HG03442 (cell line): ENCODE results near the gene SCLY.
A peak's percentile ranks its signal among the peaks of the same experiment; 100 is the strongest.
"Not testable (repeated sequence)": the region's sequence is repeated elsewhere in the genome, so short reads cannot be mapped to it uniquely, and the experiment has no call there.

Source experiments
- ATAC-seq: cut with Tn5 transposase; IDR thresholded peaks from one replicate; pipeline ENCODE4 v1.9.1; 2021; ENCODE audit warnings: mild to moderate bottlenecking, moderate library complexity; ENCODE audit not compliant: unreplicated experiment

SCLY gene

GRCh38 chr2:238039151-238039550 lies 21.6 kb upstream of the SCLY start:
- no peak for ATAC-seq

- no peak for ATAC-seq
Measured at GRCh38 chr2:238039985-238040384, 20.8 kb upstream of the SCLY start.

- no peak for ATAC-seq
Measured at GRCh38 chr2:238040918-238041317, 19.9 kb upstream of the SCLY start.

- ATAC-seq, result no peak
Measured at GRCh38 chr2:238042090-238042489, 18.7 kb upstream of the SCLY start.

GRCh38 chr2:238042849-238043584 lies 17.8 kb upstream of the SCLY start:
- no peak for ATAC-seq

GRCh38 chr2:238043851-238044250 lies 16.9 kb upstream of the SCLY start:
- no peak for ATAC-seq

- ATAC-seq, result no peak
Measured at GRCh38 chr2:238045575-238045974, 15.2 kb upstream of the SCLY start.

- no peak for ATAC-seq
Measured at GRCh38 chr2:238046725-238047270, 14.0 kb upstream of the SCLY start.

GRCh38 chr2:238053191-238053776 lies 7.5 kb upstream of the SCLY start:
- no peak for ATAC-seq

- ATAC-seq, result no peak
Measured at GRCh38 chr2:238055841-238056240, 5.0 kb upstream of the SCLY start.

- ATAC-seq, result not testable (repeated sequence)
Measured at GRCh38 chr2:238057696-238058575, 2.9 kb upstream of the SCLY start.

GRCh38 chr2:238059505-238059904 lies 1.3 kb upstream of the SCLY start:
- no peak for ATAC-seq

- no peak for ATAC-seq
Measured at GRCh38 chr2:238060096-238060541, 682 bp upstream of the SCLY start.

GRCh38 chr2:238061315-238062202 lies 758 bp downstream of the SCLY start:
- ATAC-seq, result peak; percentile 28

GRCh38 chr2:238063414-238064189 lies 2.8 kb downstream of the SCLY start:
- ATAC-seq, result no peak

GRCh38 chr2:238064376-238064775 lies 3.6 kb downstream of the SCLY start:
- no peak for ATAC-seq

GRCh38 chr2:238065071-238065846 lies 4.5 kb downstream of the SCLY start:
- ATAC-seq, result no peak

GRCh38 chr2:238066218-238066617 lies 5.4 kb downstream of the SCLY start:
- ATAC-seq, result no peak

GRCh38 chr2:238066718-238067117 lies 5.9 kb downstream of the SCLY start:
- not testable (repeated sequence) for ATAC-seq
